Naive thymus-derived CD8-positive, alpha-beta T cell (primary cell): ENCODE measurements around the gene EPHA1. TPM values are rescaled to one million over a fixed set of nuclear protein-coding genes. Genes with fewer than 3 reads are reported as not detected.

Experiments
- ATAC-seq, 2 donors: fragments of 150-1000 bp; cut with Tn5 transposase in 1 of 2; sonication (Bioruptor Pico), chemical (Tn5 transposase) in 1 of 2; 1 replicate in 1 of 2; 2 replicates in 1 of 2; pipeline ENCODE4 v1.10.0; 2021; ENCODE audit warnings: mild to moderate bottlenecking in 2 of 2, moderate library complexity in 2 of 2
- POLR2A ChIA-PET: fragments of 350-600 bp; sonication (Branson Sonifier 250); formaldehyde crosslinking; loops from one replicate; lab custom pipeline; 2021; ENCODE audit warnings: antibody characterized with exemption; lab: Charles Lee
- DNase-seq, 10 donors: peaks; one replicate each; pipeline versions ENCODE4 v3.0.0 to v3.0.0-alpha.2; 2020 to 2022
- H3K27ac Mint-ChIP-seq, 10 donors: one replicate each; pipeline ENCODE4 v1.8.0; 2020 to 2022; ENCODE audit warnings: mild to moderate bottlenecking in 10 of 10, mixed read lengths in 10 of 10, moderate library complexity in 4 of 10, inconsistent platforms in 1 of 10
- H3K27me3 Mint-ChIP-seq, 5 donors: one replicate each; pipeline ENCODE4 v1.8.0; 2021 to 2022; ENCODE audit warnings: mixed read lengths in 5 of 5
- H3K36me3 Mint-ChIP-seq, 3 donors: one replicate each; pipeline ENCODE4 v1.8.0; 2020 to 2022; ENCODE audit warnings: mixed read lengths in 3 of 3, mild to moderate bottlenecking in 2 of 3, inconsistent platforms in 1 of 3
- H3K4me1 Mint-ChIP-seq, 4 donors: one replicate each; pipeline ENCODE4 v1.8.0; 2021 to 2022; ENCODE audit warnings: mixed read lengths in 4 of 4
- H3K4me3 Mint-ChIP-seq, 10 donors: one replicate each; pipeline ENCODE4 v1.8.0; 2020 to 2022; ENCODE audit warnings: mild to moderate bottlenecking in 10 of 10, mixed read lengths in 10 of 10, moderate library complexity in 6 of 10, inconsistent platforms in 1 of 10
- H3K9me3 Mint-ChIP-seq, 9 donors: one replicate each; pipeline ENCODE4 v1.8.0; 2020 to 2022; ENCODE audit warnings: mixed read lengths in 9 of 9, mild to moderate bottlenecking in 3 of 9, inconsistent platforms in 1 of 9, moderate library complexity in 1 of 9
- polyA plus RNA-seq, 3 donors: library from polyadenylated mRNA; unstranded; fragments of 300-500 nt; fragmentation: Illumina TruSeq; gene quantifications; one replicate each; pipeline ENCODE4 v1.2.3, GENCODE V29; 2021
- total RNA-seq, 8 experiments: library from RNA in 2 of 8; stranded (reverse) in 2 of 8; gene quantifications; one replicate each; pipeline ENCODE4 v1.2.3 and lab custom pipeline; 2021 to 2026

The EPHA1 gene
- total and polyA plus RNA-seq, 5 experiments from 2014 or later: 10.1 to 44.9 (median 37.1) TPM

- Mint-ChIP-seq H3K36me3 (no peaks in the 10 kb centered on the region), H3K4me3 (peak overlapping the region in 9 of 10 donors; percentile 26 to 79 (median 50)), H3K27me3 (no peaks in the 10 kb centered on the region), H3K4me1 (peaks cover 58 to 81% (median 78%) of the 10 kb centered on the region in 4 donors), H3K27ac (peak overlapping the region; percentile 84 to 99 (median 93)), H3K9me3 (no peaks in the 10 kb centered on the region)
- ATAC-seq: no peak
- DNase-seq: no peak
- POLR2A ChIA-PET: interaction anchor here (1.2 to 4.1 kb wide), 11 partner anchors 10 to 571 kb away, joined by 3 to 44 read pairs (median 5); partner anchors contain the start of genes EPHA1, FAM131B and GSTK1
Measured at GRCh38 chr7:143376396-143376795, 32.3 kb downstream of the EPHA1 start.

- Mint-ChIP-seq H3K36me3 (no peaks in the 10 kb centered on the region), H3K4me3 (peak overlapping the region; percentile 29 to 79 (median 67)), H3K27me3 (no peaks in the 10 kb centered on the region), H3K9me3 (peaks cover 0 to 2% (median 0%) of the 10 kb centered on the region in 9 donors), H3K4me1 (peaks cover 61 to 87% (median 84%) of the 10 kb centered on the region in 4 donors), H3K27ac (peak overlapping the region; percentile 84 to 99 (median 94))
- DNase-seq: peak in 9 of 10 donors; percentile 28 to 74 (median 51)
- POLR2A ChIA-PET: interaction anchor here (0.8 to 4.1 kb wide), 17 partner anchors 8 to 587 kb away, joined by 3 to 44 read pairs (median 6); partner anchors contain the start of genes CASP2, EPHA1, FAM131B and GSTK1
- ATAC-seq: peak; percentile 66 to 70
Measured at GRCh38 chr7:143375298-143376034, 33.2 kb downstream of the EPHA1 start.

- POLR2A ChIA-PET: interaction anchor here (1.0 to 4.1 kb wide), 10 partner anchors 10 to 586 kb away, joined by 4 to 44 read pairs (median 9); partner anchors contain the start of genes CASP2, EPHA1 and FAM131B
- ATAC-seq: no peak
- Mint-ChIP-seq H3K4me3 (peak overlapping the region in 6 of 10 donors; percentile 7 to 76 (median 57)), H3K9me3 (peaks cover 0 to 2% (median 0%) of the 10 kb centered on the region in 9 donors), H3K36me3 (no peaks in the 10 kb centered on the region), H3K27me3 (no peaks in the 10 kb centered on the region), H3K27ac (peak overlapping the region; percentile 84 to 99 (median 94)), H3K4me1 (peaks cover 60 to 87% (median 78%) of the 10 kb centered on the region in 4 donors)
- no peak for DNase-seq
Measured at GRCh38 chr7:143374561-143374960, 34.1 kb downstream of the EPHA1 start.

- peak overlapping the region in 1 of 10 donors; percentile 2 for H3K4me3 Mint-ChIP-seq
Measured at GRCh38 chr7:143373255-143373794, 35.3 kb downstream of the EPHA1 start.

GRCh38 chr7:143372070-143372469, 36.6 kb downstream of the EPHA1 start:
- POLR2A ChIA-PET: interaction anchor here (0.8 to 5.3 kb wide), 7 partner anchors 9 to 103 kb away, joined by 3 to 36 read pairs (median 4); partner anchors contain the start of genes CASP2 and ZYX
- Mint-ChIP-seq H3K4me1 (peaks cover 45 to 66% (median 57%) of the 10 kb centered on the region in 4 donors), H3K27ac (peak overlapping the region; percentile 38 to 94 (median 76)), H3K36me3 (no peaks in the 10 kb centered on the region), H3K4me3 (peak overlapping the region; percentile 2 to 83 (median 42)), H3K9me3 (peaks cover 0 to 2% (median 0%) of the 10 kb centered on the region in 9 donors), H3K27me3 (no peaks in the 10 kb centered on the region)
- DNase-seq (peak in 9 of 10 donors; percentile 37 to 81 (median 59)), ATAC-seq (peak; percentile 58 to 69)

More at GRCh38 chr7:143373255-143373794, 35.3 kb downstream of the EPHA1 start:
- peaks cover 50 to 75% (median 66%) of the 10 kb centered on the region in 4 donors for H3K4me1 Mint-ChIP-seq
- DNase-seq: no peak
- peak overlapping the region in 9 of 10 donors; percentile 36 to 99 (median 52) for H3K27ac Mint-ChIP-seq
- H3K9me3 Mint-ChIP-seq: peaks cover 0 to 2% (median 0%) of the 10 kb centered on the region in 9 donors
- no peaks in the 10 kb centered on the region for H3K36me3 Mint-ChIP-seq
- POLR2A ChIA-PET: interaction anchor here (1.0 to 5.3 kb wide), 5 partner anchors 7 to 84 kb away, joined by 3 to 36 read pairs (median 4); partner anchors contain the start of genes FAM131B and ZYX
- H3K27me3 Mint-ChIP-seq: no peaks in the 10 kb centered on the region
- no peak for ATAC-seq

- Mint-ChIP-seq H3K9me3 (peaks cover 0 to 2% (median 0%) of the 10 kb centered on the region in 9 donors), H3K27me3 (peaks cover 0 to 7% (median 0%) of the 10 kb centered on the region in 5 donors), H3K27ac (peak overlapping the region in 2 of 10 donors; percentile 9 to 16), H3K4me3 (no peak overlapping the region), H3K36me3 (no peaks in the 10 kb centered on the region), H3K4me1 (peaks cover 32 to 45% (median 36%) of the 10 kb centered on the region in 4 donors)
- POLR2A ChIA-PET: interaction anchor here (1.0 to 5.3 kb wide), 3 partner anchors 10 to 15 kb away, joined by 3 to 36 read pairs (median 8); partner anchors contain the start of gene ZYX
- ATAC-seq (no peak), DNase-seq (no peak)
Measured at GRCh38 chr7:143369678-143370651, 38.7 kb downstream of the EPHA1 start.

GRCh38 chr7:143368387-143368786, 40.3 kb downstream of the EPHA1 start:
- Mint-ChIP-seq H3K9me3 (peaks cover 0 to 2% (median 0%) of the 10 kb centered on the region in 9 donors), H3K27ac (no peak overlapping the region), H3K4me3 (no peak overlapping the region), H3K36me3 (no peaks in the 10 kb centered on the region), H3K4me1 (peaks cover 18 to 31% (median 22%) of the 10 kb centered on the region in 4 donors), H3K27me3 (peaks cover 5 to 23% (median 8%) of the 10 kb centered on the region in 5 donors)
- DNase-seq (no peak), ATAC-seq (no peak)
- POLR2A ChIA-PET: interaction anchor here (1.2 to 5.3 kb wide), 3 partner anchors 8 to 19 kb away, joined by 3 to 36 read pairs (median 8); partner anchors contain the start of gene ZYX

GRCh38 chr7:143367972-143368371, 40.7 kb downstream of the EPHA1 start:
- Mint-ChIP-seq H3K27ac (peak overlapping the region in 1 of 10 donors; percentile 68), H3K36me3 (no peaks in the 10 kb centered on the region), H3K4me1 (peaks cover 18 to 31% (median 22%) of the 10 kb centered on the region in 4 donors), H3K27me3 (peaks cover 8 to 27% (median 11%) of the 10 kb centered on the region in 5 donors), H3K9me3 (peaks cover 0 to 2% (median 0%) of the 10 kb centered on the region in 9 donors), H3K4me3 (no peak overlapping the region)
- DNase-seq (no peak), ATAC-seq (no peak)
- POLR2A ChIA-PET: interaction anchor here (1.2 to 5.3 kb wide), 3 partner anchors 8 to 19 kb away, joined by 3 to 36 read pairs (median 8); partner anchors contain the start of gene ZYX

GRCh38 chr7:143363016-143363937, 45.4 kb downstream of the EPHA1 start:
- POLR2A ChIA-PET: interaction anchor here (1.0 to 3.1 kb wide), 3 partner anchors 11 to 20 kb away, joined by 4 to 14 read pairs (median 12); no protein-coding TSS in a partner anchor
- no peak for DNase-seq
- peak overlapping the region; percentile 46 to 85 (median 80) for H3K4me3 Mint-ChIP-seq
- peaks cover 8 to 33% (median 11%) of the 10 kb centered on the region in 5 donors for H3K27me3 Mint-ChIP-seq
- no peaks in the 10 kb centered on the region for H3K9me3 Mint-ChIP-seq
- H3K4me1 Mint-ChIP-seq: peaks cover 9 to 17% (median 11%) of the 10 kb centered on the region in 4 donors
- no peaks in the 10 kb centered on the region for H3K36me3 Mint-ChIP-seq
- peak overlapping the region in 7 of 10 donors; percentile 7 to 74 (median 58) for H3K27ac Mint-ChIP-seq
- ATAC-seq: no peak
